ENCODE measurements around the gene PLEK. TPM values are rescaled to one million over a fixed set of nuclear protein-coding genes. Genes with fewer than 3 reads are reported as not detected.

PLEK gene
- 0.13 and 0.32 TPM in 2 replicates for total RNA-seq

GRCh38 chr2:68365087-68365486 lies at the start of gene PLEK:
Gene PLEK (plus strand): TSS chr2:68365282. CDS start chr2:68365352, 70 bp downstream.

GRCh38 chr2:68319398-68320117 lies 45.5 kb upstream of the PLEK start, which contains the start of gene CNRIP1:
Gene CNRIP1 (minus strand): TSS chr2:68319949. CDS start chr2:68319400, 549 bp downstream.

Other genes with a start within 250 kb of the PLEK start
- 9.9 and 11.6 TPM in 2 replicates for gene PNO1, start 207.4 kb upstream of the PLEK start, total RNA-seq
- gene PPP3R1, start 112.8 kb upstream of the PLEK start, total RNA-seq, result 39.2 and 40.0 TPM in 2 replicates
- gene CNRIP1, start 45.3 kb upstream of the PLEK start, total RNA-seq, result 70.9 and 77.6 TPM in 2 replicates
- 1.2 and 1.3 TPM in 2 replicates for gene FBXO48, start 102.0 kb downstream of the PLEK start, total RNA-seq
- gene APLF, start 102.3 kb downstream of the PLEK start, total RNA-seq, result 11.4 and 13.7 TPM in 2 replicates